GM18519 (cell line): ENCODE results near the gene ARHGAP23.

Source experiments
- ATAC-seq: cut with Tn5 transposase; IDR thresholded peaks from one replicate; pipeline ENCODE4 v1.9.1; 2021; ENCODE audit warnings: mild to moderate bottlenecking, moderate library complexity; ENCODE audit not compliant: unreplicated experiment, low FRiP score

The ARHGAP23 gene

DNA sequence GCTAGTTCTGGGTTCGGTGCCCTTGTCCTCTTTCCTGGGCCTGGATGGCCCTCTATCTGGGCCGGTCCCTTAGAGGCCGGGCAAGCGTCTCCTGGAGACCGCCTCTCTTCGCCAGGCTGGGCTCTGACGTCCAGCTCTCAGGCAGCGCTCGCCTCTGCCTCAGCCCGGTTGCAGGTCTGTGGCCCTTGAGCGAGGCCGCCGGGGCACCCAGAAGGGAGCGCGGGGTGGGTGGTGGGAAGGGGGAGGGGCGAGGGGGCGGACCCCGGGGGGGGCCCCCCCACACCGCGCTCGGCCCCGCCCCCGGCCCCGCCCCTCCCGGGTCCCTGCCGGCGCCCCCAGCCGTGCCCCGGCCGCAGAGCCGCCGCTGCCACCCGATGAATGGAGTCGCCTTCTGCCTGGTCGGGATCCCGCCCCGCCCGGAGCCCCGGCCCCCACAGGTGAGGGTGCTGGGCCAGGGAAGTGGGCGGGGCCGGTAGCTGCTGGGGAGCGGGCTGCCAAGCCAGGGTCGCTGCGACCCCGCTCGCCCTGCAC is at the start of gene ARHGAP23:
TSS of gene ARHGAP23 (plus strand) at position 353 of the 531 bp plus-strand sequence. CDS start at position 375, 22 bp downstream.
- no peak for ATAC-seq

- ATAC-seq: no peak
Measured at GRCh38 chr17:38379448-38379847, 48.8 kb upstream of the ARHGAP23 start.

GRCh38 chr17:38395090-38395489 is 33.2 kb upstream of the ARHGAP23 start:
- ATAC-seq: no peak

GRCh38 chr17:38397227-38397626 is 31.0 kb upstream of the ARHGAP23 start:
- ATAC-seq: no peak

GRCh38 chr17:38400286-38400685 is 28.0 kb upstream of the ARHGAP23 start:
- ATAC-seq: no peak

GRCh38 chr17:38401459-38401858 is 26.8 kb upstream of the ARHGAP23 start:
- ATAC-seq: no peak

- ATAC-seq: no peak
Measured at GRCh38 chr17:38402897-38403296, 25.4 kb upstream of the ARHGAP23 start.

GRCh38 chr17:38403491-38403890 is 24.8 kb upstream of the ARHGAP23 start:
- ATAC-seq: no peak

GRCh38 chr17:38404174-38404943 is 23.9 kb upstream of the ARHGAP23 start:
- no peak for ATAC-seq

- no peak for ATAC-seq
Measured at GRCh38 chr17:38405654-38406053, 22.6 kb upstream of the ARHGAP23 start.

DNA sequence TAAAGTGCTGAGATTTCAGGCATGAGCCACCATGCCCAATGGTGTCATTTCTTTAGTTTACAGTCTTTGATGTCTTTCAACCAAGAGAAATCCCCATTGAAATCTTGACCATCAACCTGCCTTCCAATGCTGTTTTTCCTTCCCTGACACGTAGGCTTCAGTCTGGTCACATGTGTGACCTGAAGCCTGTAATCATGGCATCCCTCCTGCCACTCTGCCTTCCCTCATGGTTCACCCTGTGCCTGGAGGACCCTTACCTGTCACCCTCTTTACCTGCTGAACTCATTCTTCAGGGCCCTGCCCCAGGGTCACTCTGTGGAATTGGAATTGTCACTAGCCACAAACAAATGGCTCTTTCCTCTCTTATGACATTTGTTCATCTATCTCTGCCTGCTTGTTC is 18.1 kb upstream of the ARHGAP23 start:
- no peak for ATAC-seq

DNA sequence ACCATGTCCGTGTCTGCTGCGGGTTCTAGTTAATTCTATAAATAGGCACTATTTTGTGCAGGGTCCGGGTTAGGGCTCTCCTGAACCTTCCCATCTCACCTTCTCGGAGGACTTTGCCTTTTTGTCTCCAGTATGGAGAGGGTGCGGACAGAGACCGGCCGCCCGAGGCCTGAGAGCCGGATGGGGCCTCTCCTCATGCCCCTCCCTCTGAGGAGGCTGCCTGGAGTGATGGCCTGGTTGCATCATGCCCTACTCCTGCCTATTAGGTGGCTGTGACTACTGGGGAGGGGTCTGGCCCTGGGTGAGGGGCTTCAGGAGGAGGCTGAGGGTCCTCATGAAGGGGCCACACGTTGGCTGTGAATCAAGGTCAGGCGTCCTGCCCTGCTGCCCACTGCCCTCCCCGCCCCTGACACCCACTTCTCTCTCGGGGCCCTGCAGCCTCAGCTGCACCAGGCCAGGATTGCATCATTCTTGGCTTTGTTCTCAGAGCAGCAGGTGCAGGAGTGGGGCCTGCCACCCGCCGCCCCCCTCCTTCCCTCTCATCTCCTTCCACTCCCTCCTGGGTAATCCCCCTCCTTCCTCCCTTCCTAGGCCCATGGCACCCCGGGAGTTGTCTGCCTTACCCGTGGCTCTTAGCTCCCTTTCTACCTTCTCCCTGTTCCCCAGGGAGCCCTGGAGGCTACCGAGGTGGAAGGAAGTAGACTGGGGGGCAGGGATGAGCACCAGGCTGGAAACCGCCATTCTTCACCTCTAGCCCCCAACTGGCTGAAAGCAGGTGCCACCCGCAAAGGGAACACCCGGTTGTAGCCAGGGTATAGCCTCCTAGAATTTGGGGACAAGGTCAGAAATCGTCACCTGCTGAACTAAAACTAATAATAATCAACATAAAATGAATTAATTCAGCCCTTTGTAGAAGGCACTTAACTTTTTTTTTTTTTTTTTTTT is 12.7 kb upstream of the ARHGAP23 start:
- no peak for ATAC-seq

DNA sequence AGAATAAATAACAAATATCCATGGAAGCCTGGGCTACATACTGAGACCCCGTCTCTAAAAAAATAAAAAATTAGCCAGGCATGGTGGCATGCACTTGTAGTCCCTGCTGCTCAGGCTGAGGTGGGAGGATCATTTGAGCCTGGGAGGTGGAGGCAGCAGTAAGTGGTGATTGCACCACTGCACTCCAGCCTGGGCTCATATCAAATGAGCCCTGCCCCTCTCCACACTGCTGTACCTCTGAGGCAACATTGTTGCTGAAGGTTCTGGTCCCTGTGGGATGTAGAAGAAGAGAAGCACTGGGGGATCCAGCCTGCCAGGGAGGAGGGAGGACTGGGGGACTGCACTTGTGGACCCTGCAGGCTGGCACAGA is 11.4 kb upstream of the ARHGAP23 start:
- no peak for ATAC-seq

DNA sequence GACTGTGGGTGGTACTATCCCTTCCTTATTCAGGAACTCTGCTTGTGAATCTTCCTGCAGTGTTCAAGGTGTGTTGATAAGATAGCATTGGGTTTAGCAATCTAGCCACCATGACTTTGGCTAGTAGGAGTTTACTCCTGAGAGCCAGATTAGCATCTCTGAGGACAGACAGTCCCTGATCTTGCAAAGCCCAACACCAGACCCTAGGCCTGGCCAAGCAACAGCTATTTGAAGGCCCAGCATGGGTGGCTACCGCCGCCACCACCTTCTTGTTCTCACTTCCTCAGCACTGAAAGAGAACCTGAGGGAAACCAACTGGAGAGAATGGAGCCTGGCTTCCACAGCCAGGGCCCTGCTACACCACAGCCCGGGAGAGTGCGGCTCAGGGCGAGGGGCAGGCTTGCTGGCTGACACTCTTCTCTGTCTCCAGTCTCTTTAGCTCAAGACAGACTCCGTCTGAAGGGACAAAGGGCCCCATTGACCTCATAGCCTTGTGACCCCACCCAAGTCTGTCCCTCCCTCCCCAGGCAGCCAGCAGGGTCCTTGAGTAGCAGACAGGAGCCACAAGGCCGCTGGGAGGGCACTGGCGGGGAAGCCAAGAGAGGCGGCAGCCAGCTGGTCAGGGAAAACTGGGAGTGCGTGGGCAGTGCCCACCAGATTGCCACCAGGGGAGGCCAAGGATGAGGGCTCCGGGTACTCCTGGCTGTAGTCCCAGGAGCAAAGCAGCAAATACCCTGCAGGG is 10.9 kb upstream of the ARHGAP23 start:
- no peak for ATAC-seq

GRCh38 chr17:38418062-38418692 is 10.1 kb upstream of the ARHGAP23 start:
- no peak for ATAC-seq

DNA sequence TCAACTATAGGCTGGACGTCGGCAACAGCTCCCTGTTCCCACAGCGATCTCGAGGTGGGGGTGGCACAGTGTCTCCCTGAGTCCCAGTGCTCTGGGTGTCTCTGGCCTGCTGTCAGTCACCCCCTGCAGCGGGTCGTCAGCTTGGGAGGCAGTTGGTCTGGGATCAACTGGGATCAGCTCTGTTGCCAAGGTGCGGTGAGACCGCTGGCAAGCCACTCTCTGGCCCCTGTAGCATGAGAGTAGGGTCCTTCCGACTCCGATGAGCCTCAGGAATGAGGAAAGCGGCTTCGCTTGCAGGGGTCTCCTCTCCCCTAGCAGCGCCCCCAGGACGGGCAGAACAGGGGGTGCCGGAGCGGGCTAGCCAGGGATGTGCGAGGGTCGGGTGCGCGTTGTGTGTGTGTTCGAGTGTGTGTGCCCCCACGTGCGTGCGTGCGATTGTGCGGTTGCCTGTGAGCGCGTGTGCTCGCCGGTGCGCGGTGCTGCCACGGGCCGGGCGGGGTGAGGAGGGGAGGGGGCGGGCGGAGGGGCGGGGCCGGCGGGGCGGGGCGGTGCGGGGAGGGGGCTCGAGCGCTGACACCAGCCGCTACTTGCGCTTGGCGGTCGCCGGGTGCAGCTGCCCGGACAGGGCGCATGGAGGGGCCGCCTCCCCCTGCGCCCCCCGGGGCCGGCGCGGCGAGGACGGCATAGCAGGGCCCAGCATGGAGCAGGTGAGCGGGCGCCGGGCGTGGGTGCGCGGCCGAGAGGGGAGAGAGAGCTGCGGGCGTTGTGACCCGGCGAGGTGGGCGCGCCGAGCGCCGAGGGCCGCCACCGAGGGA is 9.4 kb upstream of the ARHGAP23 start:
- no peak for ATAC-seq

- ATAC-seq: no peak
Measured at GRCh38 chr17:38419508-38419981, 8.7 kb upstream of the ARHGAP23 start.

DNA sequence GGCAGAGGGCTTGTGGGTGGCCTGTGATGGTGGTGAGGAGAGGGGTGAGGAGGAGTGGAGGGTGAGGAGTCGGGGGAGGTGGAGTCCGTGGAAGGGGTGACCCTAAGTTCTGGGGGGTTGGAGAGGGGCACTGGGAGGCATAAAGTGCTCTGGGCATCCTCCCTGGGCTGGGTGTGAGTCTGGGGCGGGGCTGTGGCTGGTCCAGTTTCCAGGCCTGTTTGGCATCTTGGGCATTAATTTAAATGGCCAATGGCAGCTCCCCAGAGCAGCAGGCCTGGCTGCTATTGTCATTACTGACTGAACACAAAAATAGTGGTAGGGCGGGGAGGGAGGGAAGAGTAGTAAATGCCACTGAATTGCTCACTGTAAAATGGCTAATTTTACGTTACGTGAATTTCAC is 7.7 kb upstream of the ARHGAP23 start:
- ATAC-seq: no peak

DNA sequence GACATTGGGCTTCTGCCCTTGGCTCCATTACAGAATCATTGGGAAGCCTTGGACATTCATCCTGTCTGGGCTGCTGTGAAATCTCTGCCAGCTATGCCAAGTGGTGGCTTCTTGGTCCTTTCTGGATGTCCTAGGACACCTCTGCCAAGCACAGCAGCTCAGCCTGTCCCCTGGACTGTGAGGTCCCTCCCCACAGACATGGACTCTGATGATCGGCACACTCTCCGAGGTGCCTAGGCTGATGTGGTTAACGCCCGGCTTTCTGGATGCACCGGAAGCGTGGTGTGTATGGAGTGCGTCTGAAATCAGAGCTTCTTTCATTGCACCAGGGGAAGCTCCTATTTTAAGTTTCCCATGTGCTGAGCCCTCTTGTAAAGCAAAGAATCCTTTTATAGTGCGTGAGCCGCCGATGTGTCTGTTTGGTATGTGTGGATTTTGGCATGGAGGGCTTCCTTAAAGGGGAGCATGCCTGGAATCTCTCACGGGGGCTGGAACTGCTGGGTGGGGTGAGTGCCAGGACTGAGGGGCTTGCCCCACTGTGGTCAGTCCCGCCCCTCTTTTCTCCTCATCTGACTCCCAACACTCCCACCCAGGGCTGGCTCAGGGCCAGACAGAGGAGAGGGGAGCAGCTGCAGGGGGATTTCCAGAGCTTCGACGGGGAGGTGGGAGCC is 7.0 kb upstream of the ARHGAP23 start:
- no peak for ATAC-seq
